ENCODE data around the gene ARHGAP6.
A peak's percentile ranks its signal among the peaks of the same experiment; 100 is the strongest.
"Not testable (repeated sequence)": the region's sequence is repeated elsewhere in the genome, so short reads cannot be mapped to it uniquely, and the experiment has no call there.

The ARHGAP6 gene

GRCh38 chrX:11129534-11130105 is 536.1 kb downstream of the ARHGAP6 start:
- Histone ChIP-seq H3K27ac (ENCODE audit: insufficient read depth, low read depth, low read length, poor library complexity, severe bottlenecking) (no peak overlapping the region), H3K4me3 (ENCODE audit: insufficient read depth, low read depth, low read length) (no peak overlapping the region), H3K4me1 (ENCODE audit: control insufficient read depth, insufficient read depth, low read length) (peaks cover 4% of the 10 kb centered on the region), H3K36me3 (ENCODE audit: control insufficient read depth, insufficient read depth, low read length) (no peaks in the 10 kb centered on the region), H3K9me3 (ENCODE audit: control insufficient read depth, low read length) (no peaks in the 10 kb centered on the region), H3K27me3 (ENCODE audit: control insufficient read depth, insufficient read depth, low read length, poor library complexity, severe bottlenecking) (no peaks in the 10 kb centered on the region)
- WGBS, 2 experiments, result 13 to 17% methylated on average over 5 of the region's 5 CpGs

- 92 to 96% methylated on average over 3 to 4 of the region's 5 CpGs for WGBS, 2 experiments
- no peak overlapping the region for H3K4me3 ChIP-seq (ENCODE audit: insufficient read depth, low read depth, low read length)
- H3K9me3 ChIP-seq (ENCODE audit: control insufficient read depth, low read length), result no peaks in the 10 kb centered on the region
- no peaks in the 10 kb centered on the region for H3K36me3 ChIP-seq (ENCODE audit: control insufficient read depth, insufficient read depth, low read length)
- H3K27ac ChIP-seq (ENCODE audit: insufficient read depth, low read depth, low read length, poor library complexity, severe bottlenecking), result no peak overlapping the region
- H3K27me3 ChIP-seq (ENCODE audit: control insufficient read depth, insufficient read depth, low read length, poor library complexity, severe bottlenecking), result no peaks in the 10 kb centered on the region
- H3K4me1 ChIP-seq (ENCODE audit: control insufficient read depth, insufficient read depth, low read length), result peaks cover 4% of the 10 kb centered on the region
Observed at GRCh38 chrX:11125060-11125459, 540.7 kb downstream of the ARHGAP6 start.

GRCh38 chrX:11124112-11124511 is 541.6 kb downstream of the ARHGAP6 start:
- H3K9me3 ChIP-seq (ENCODE audit: control insufficient read depth, low read length), result no peaks in the 10 kb centered on the region
- WGBS, 2 experiments, result 79 to 96% methylated on average over 2 of the region's 2 CpGs
- H3K27me3 ChIP-seq (ENCODE audit: control insufficient read depth, insufficient read depth, low read length, poor library complexity, severe bottlenecking), result no peaks in the 10 kb centered on the region
- no peak overlapping the region for H3K27ac ChIP-seq (ENCODE audit: insufficient read depth, low read depth, low read length, poor library complexity, severe bottlenecking)
- no peak overlapping the region for H3K4me3 ChIP-seq (ENCODE audit: insufficient read depth, low read depth, low read length)
- H3K36me3 ChIP-seq (ENCODE audit: control insufficient read depth, insufficient read depth, low read length), result peaks cover 6% of the 10 kb centered on the region
- no peaks in the 10 kb centered on the region for H3K4me1 ChIP-seq (ENCODE audit: control insufficient read depth, insufficient read depth, low read length)

DNA sequence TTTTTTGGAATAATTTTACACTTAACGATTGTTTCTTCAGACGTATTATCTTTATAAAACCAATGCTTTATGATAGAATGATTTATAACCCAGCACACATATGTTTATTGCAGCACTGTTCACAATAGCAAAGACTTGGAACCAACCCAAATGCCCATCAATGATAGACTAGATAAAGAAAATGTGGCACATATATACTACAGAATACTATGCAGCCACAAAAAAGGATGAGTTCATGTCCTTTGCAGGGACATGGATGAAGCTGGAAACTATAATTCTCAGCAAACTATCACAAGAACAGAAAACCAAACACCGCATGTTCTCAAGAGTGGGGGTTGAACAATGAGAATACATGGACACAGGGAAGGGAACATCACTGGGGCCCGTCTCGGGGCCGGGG is 542.6 kb downstream of the ARHGAP6 start:
- not testable (repeated sequence) for H3K4me3 ChIP-seq (ENCODE audit: insufficient read depth, low read depth, low read length); H3K36me3 ChIP-seq (ENCODE audit: control insufficient read depth, insufficient read depth, low read length); H3K27me3 ChIP-seq (ENCODE audit: control insufficient read depth, insufficient read depth, low read length, poor library complexity, severe bottlenecking); H3K4me1 ChIP-seq (ENCODE audit: control insufficient read depth, insufficient read depth, low read length); H3K9me3 ChIP-seq (ENCODE audit: control insufficient read depth, low read length); H3K27ac ChIP-seq (ENCODE audit: insufficient read depth, low read depth, low read length, poor library complexity, severe bottlenecking)
- WGBS, 2 experiments, result 100% methylated on average over 2 of the region's 6 CpGs; no CpG with 5 or more reads in 1 of the 2 experiments

DNA sequence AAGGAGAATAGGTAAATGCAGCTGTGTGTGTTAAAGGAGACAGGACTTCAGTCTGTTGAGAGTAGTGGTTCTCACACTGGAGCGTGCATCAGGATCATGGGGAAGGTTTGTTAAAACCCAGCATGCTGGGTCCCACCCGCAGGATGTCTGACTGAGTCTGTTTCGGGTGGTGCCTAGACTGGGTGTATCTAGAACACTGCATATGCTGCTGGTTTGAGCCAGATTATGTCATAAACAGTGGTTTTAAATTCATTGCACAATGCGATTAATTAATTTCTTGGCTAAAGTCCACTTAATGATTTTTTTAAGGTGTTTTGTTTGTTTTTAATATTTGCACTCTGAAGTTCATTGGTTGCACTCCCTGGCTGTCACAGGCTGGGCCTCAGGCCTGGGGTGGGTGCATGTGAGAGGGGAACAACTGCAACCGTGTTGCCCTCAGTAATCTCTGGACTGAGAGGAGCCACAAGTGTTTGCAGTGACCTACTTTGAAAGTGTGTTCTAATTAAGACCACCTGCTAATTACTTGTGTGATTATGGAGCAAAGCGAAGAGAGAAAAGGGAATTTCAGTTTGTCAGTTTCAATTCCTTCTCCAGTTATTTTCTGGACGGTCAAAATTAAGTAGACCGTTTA is 546.3 kb downstream of the ARHGAP6 start:
- H3K9me3 ChIP-seq (ENCODE audit: control insufficient read depth, low read length), result no peaks in the 10 kb centered on the region
- H3K27me3 ChIP-seq (ENCODE audit: control insufficient read depth, insufficient read depth, low read length, poor library complexity, severe bottlenecking), result no peaks in the 10 kb centered on the region
- H3K36me3 ChIP-seq (ENCODE audit: control insufficient read depth, insufficient read depth, low read length), result peaks cover 23% of the 10 kb centered on the region
- H3K4me3 ChIP-seq (ENCODE audit: insufficient read depth, low read depth, low read length), result no peak overlapping the region
- H3K4me1 ChIP-seq (ENCODE audit: control insufficient read depth, insufficient read depth, low read length), result no peaks in the 10 kb centered on the region
- H3K27ac ChIP-seq (ENCODE audit: insufficient read depth, low read depth, low read length, poor library complexity, severe bottlenecking), result no peak overlapping the region
- WGBS, 2 experiments, result 97 to 98% methylated on average over 8 of the region's 8 CpGs

DNA sequence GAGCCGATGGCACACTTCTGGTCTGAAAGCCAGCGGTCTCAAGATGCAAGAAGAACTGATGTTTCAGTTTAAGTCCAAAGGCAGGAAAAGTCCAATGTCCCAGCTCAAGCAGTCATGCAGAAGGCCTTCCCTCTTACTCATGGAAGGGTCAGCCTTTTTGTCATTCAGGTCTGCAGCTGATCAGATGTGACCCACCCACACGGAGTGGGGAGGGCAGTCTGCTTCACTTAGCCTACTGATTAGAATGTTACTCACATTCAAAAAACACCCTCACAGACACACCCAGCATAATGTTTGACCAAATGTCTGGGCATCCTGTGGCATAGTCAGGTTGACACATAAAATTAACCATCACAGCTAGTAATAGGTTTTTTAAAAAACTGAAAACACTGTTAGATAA is 548.0 kb downstream of the ARHGAP6 start:
- peaks cover 23% of the 10 kb centered on the region for H3K36me3 ChIP-seq (ENCODE audit: control insufficient read depth, insufficient read depth, low read length)

DNA sequence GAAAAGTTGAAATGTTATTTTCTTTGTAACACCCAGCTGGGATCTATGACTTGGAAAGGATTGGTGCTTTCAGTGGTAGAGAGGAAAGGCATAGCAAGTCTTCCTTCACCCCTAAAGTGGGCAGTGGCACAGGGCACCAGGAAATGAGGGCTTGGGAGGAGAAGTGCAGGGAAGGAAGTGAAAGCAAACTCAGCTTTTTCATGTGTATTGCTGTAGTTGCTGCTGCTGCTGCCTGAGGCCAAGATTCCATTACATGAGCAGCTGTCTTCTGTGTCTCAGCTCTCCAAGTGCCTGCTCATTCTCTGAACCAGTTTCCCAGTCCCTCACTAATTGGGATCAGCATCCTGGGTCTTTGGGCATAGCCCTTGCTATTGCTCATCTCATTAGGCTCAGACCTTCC is 552.0 kb downstream of the ARHGAP6 start:
- no peaks in the 10 kb centered on the region for H3K4me1 ChIP-seq (ENCODE audit: control insufficient read depth, insufficient read depth, low read length)
- H3K4me3 ChIP-seq (ENCODE audit: insufficient read depth, low read depth, low read length), result no peak overlapping the region
- no peaks in the 10 kb centered on the region for H3K27me3 ChIP-seq (ENCODE audit: control insufficient read depth, insufficient read depth, low read length, poor library complexity, severe bottlenecking)
- peaks cover 16% of the 10 kb centered on the region for H3K36me3 ChIP-seq (ENCODE audit: control insufficient read depth, insufficient read depth, low read length)
- H3K9me3 ChIP-seq (ENCODE audit: control insufficient read depth, low read length), result no peaks in the 10 kb centered on the region
- H3K27ac ChIP-seq (ENCODE audit: insufficient read depth, low read depth, low read length, poor library complexity, severe bottlenecking), result no peak overlapping the region

More for the DNA sequence above, 548.0 kb downstream of the ARHGAP6 start:
- no peaks in the 10 kb centered on the region for H3K27me3 ChIP-seq (ENCODE audit: control insufficient read depth, insufficient read depth, low read length, poor library complexity, severe bottlenecking)
- no peaks in the 10 kb centered on the region for H3K9me3 ChIP-seq (ENCODE audit: control insufficient read depth, low read length)
- H3K4me3 ChIP-seq (ENCODE audit: insufficient read depth, low read depth, low read length), result no peak overlapping the region
- WGBS, 2 experiments, result 96 to 97% methylated on average over 3 of the region's 3 CpGs
- no peaks in the 10 kb centered on the region for H3K4me1 ChIP-seq (ENCODE audit: control insufficient read depth, insufficient read depth, low read length)
- no peak overlapping the region for H3K27ac ChIP-seq (ENCODE audit: insufficient read depth, low read depth, low read length, poor library complexity, severe bottlenecking)

DNA sequence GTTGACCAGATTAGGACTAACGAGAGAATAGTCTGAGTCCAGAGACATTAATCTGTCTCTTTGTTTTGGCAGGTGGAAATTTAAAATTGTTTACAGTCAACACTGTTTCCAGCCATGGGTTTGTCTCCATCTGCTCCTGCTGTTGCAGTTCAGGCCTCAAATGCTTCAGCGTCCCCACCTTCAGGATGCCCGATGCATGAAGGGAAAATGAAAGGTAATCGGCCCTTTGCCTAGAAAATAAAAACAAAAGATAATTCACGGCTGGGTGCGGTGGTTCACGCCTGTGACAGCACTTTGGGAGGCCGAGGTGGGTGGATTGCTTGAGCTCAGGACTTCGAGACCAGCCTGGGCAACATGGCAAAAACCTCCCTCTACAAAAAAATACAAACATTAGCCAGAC is 553.8 kb downstream of the ARHGAP6 start:
- 67 to 77% methylated on average over 9 of the region's 9 CpGs for WGBS, 2 experiments
- Histone ChIP-seq H3K27ac (ENCODE audit: insufficient read depth, low read depth, low read length, poor library complexity, severe bottlenecking) (no peak overlapping the region), H3K4me1 (ENCODE audit: control insufficient read depth, insufficient read depth, low read length) (no peaks in the 10 kb centered on the region), H3K27me3 (ENCODE audit: control insufficient read depth, insufficient read depth, low read length, poor library complexity, severe bottlenecking) (no peaks in the 10 kb centered on the region), H3K36me3 (ENCODE audit: control insufficient read depth, insufficient read depth, low read length) (peaks cover 9% of the 10 kb centered on the region), H3K4me3 (ENCODE audit: insufficient read depth, low read depth, low read length) (peak overlapping the region; percentile 60), H3K9me3 (ENCODE audit: control insufficient read depth, low read length) (no peaks in the 10 kb centered on the region)

- 0 to 1% methylated on average over 58 of the region's 58 CpGs for WGBS, 2 experiments
- no peaks in the 10 kb centered on the region for H3K4me1 ChIP-seq (ENCODE audit: control insufficient read depth, insufficient read depth, low read length)
- H3K9me3 ChIP-seq (ENCODE audit: control insufficient read depth, low read length), result no peaks in the 10 kb centered on the region
- H3K4me3 ChIP-seq (ENCODE audit: insufficient read depth, low read depth, low read length), result peak within 1 kb of the TSS; percentile 60
- no peaks in the 10 kb centered on the region for H3K27me3 ChIP-seq (ENCODE audit: control insufficient read depth, insufficient read depth, low read length, poor library complexity, severe bottlenecking)
- peak within 1 kb of the TSS; percentile 81 for H3K27ac ChIP-seq (ENCODE audit: insufficient read depth, low read depth, low read length, poor library complexity, severe bottlenecking)
- peaks cover 8% of the 10 kb centered on the region for H3K36me3 ChIP-seq (ENCODE audit: control insufficient read depth, insufficient read depth, low read length)
Observed at GRCh38 chrX:11111037-11111851, 554.5 kb downstream of the ARHGAP6 start, which contains the start of gene HCCS. Gene HCCS (plus strand): TSS chrX:11111332. CDS start chrX:11112061, 729 bp downstream.

DNA sequence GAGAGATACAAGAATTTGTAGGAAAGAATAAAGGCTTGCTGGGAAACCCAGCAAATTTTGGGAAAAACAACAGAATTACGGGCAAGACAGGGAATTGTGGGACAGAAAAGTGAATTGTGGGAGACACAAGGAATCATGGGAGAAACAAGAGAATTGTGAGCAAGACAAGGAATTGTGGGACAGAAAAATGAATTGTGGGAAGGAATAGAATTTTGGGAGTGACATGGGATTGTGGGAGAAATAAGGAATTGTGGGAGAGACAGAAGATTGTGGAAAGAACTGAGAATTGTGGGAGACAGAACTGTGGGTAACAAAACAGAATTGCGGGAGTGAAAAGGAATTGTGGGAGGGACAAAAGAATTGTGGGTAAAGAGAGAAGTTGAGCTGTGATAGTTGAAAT is 555.8 kb downstream of the ARHGAP6 start:
- H3K4me3 ChIP-seq (ENCODE audit: insufficient read depth, low read depth, low read length), result no peak overlapping the region
- H3K27ac ChIP-seq (ENCODE audit: insufficient read depth, low read depth, low read length, poor library complexity, severe bottlenecking), result no peak overlapping the region
- no peaks in the 10 kb centered on the region for H3K9me3 ChIP-seq (ENCODE audit: control insufficient read depth, low read length)
- H3K27me3 ChIP-seq (ENCODE audit: control insufficient read depth, insufficient read depth, low read length, poor library complexity, severe bottlenecking), result no peaks in the 10 kb centered on the region
- no peaks in the 10 kb centered on the region for H3K36me3 ChIP-seq (ENCODE audit: control insufficient read depth, insufficient read depth, low read length)
- WGBS, 2 experiments, result 95 to 96% methylated on average over 2 of the region's 2 CpGs
- no peaks in the 10 kb centered on the region for H3K4me1 ChIP-seq (ENCODE audit: control insufficient read depth, insufficient read depth, low read length)
